ENCODE data around the gene NKAIN4. TPM values are rescaled to one million over a fixed set of nuclear protein-coding genes. Genes with fewer than 3 reads are reported as not detected.

NKAIN4 gene
- total RNA-seq, 1 donor from 2014 or later = 3.0 TPM

GRCh38 chr20:63258781-63259180 lies 4.5 kb upstream of the NKAIN4 start:
- peaks cover 12% of the 10 kb centered on the region for H3K27me3 Mint-ChIP-seq (ENCODE audit: low read depth)
- no peak for TF ChIP-seq CTCF (IDR thresholded peaks at IDR 0.05)
- peaks cover 14% of the 10 kb centered on the region for H3K4me1 Mint-ChIP-seq (ENCODE audit: low read depth)
- peaks cover 5% of the 10 kb centered on the region for H3K36me3 Mint-ChIP-seq (ENCODE audit: low read depth)
- H3K9me3 Mint-ChIP-seq (ENCODE audit: low read depth) = peaks cover 4% of the 10 kb centered on the region
- H3K4me3 Mint-ChIP-seq (ENCODE audit: unreplicated experiment) = no peak overlapping the region
- H3K27ac Mint-ChIP-seq (ENCODE audit: unreplicated experiment) = no peak overlapping the region
- DNase-seq (ENCODE audit: low spot score) = no peak

- no peak for DNase-seq (ENCODE audit: low spot score)
- Mint-ChIP-seq H3K4me3 (ENCODE audit: unreplicated experiment) (no peak overlapping the region), H3K27me3 (ENCODE audit: low read depth) (peaks cover 19% of the 10 kb centered on the region), H3K27ac (ENCODE audit: unreplicated experiment) (no peak overlapping the region), H3K36me3 (ENCODE audit: low read depth) (peaks cover 5% of the 10 kb centered on the region), H3K9me3 (ENCODE audit: low read depth) (peaks cover 4% of the 10 kb centered on the region), H3K4me1 (ENCODE audit: low read depth) (peaks cover 20% of the 10 kb centered on the region)
- TF ChIP-seq CTCF (IDR thresholded peaks at IDR 0.05) = no peak
Observed at GRCh38 chr20:63257629-63258028, 3.4 kb upstream of the NKAIN4 start.

- peaks cover 4% of the 10 kb centered on the region for H3K9me3 Mint-ChIP-seq (ENCODE audit: low read depth)
- no peak overlapping the region for H3K4me3 Mint-ChIP-seq (ENCODE audit: unreplicated experiment)
- H3K4me1 Mint-ChIP-seq (ENCODE audit: low read depth) = peaks cover 21% of the 10 kb centered on the region
- TF ChIP-seq CTCF (IDR thresholded peaks at IDR 0.05) = no peak
- no peak overlapping the region for H3K27ac Mint-ChIP-seq (ENCODE audit: unreplicated experiment)
- peaks cover 20% of the 10 kb centered on the region for H3K27me3 Mint-ChIP-seq (ENCODE audit: low read depth)
- no peak for DNase-seq (ENCODE audit: low spot score)
- H3K36me3 Mint-ChIP-seq (ENCODE audit: low read depth) = peaks cover 5% of the 10 kb centered on the region
Observed at GRCh38 chr20:63256954-63257353, 2.7 kb upstream of the NKAIN4 start.

GRCh38 chr20:63255931-63256704 lies 1.9 kb upstream of the NKAIN4 start:
- DNase-seq (ENCODE audit: low spot score) = no peak
- H3K27ac Mint-ChIP-seq (ENCODE audit: unreplicated experiment) = no peak overlapping the region
- H3K4me1 Mint-ChIP-seq (ENCODE audit: low read depth) = peaks cover 14% of the 10 kb centered on the region
- no peak for TF ChIP-seq CTCF (IDR thresholded peaks at IDR 0.05)
- no peak overlapping the region for H3K4me3 Mint-ChIP-seq (ENCODE audit: unreplicated experiment)
- peaks cover 5% of the 10 kb centered on the region for H3K36me3 Mint-ChIP-seq (ENCODE audit: low read depth)
- peaks cover 4% of the 10 kb centered on the region for H3K9me3 Mint-ChIP-seq (ENCODE audit: low read depth)
- H3K27me3 Mint-ChIP-seq (ENCODE audit: low read depth) = peaks cover 20% of the 10 kb centered on the region

GRCh38 chr20:63254606-63255384 lies 532 bp upstream of the NKAIN4 start:
- peaks cover 5% of the 10 kb centered on the region for H3K36me3 Mint-ChIP-seq (ENCODE audit: low read depth)
- H3K27me3 Mint-ChIP-seq (ENCODE audit: low read depth) = peaks cover 20% of the 10 kb centered on the region
- peaks cover 14% of the 10 kb centered on the region for H3K4me1 Mint-ChIP-seq (ENCODE audit: low read depth)
- DNase-seq (ENCODE audit: low spot score) = no peak
- peaks cover 4% of the 10 kb centered on the region for H3K9me3 Mint-ChIP-seq (ENCODE audit: low read depth)
- H3K4me3 Mint-ChIP-seq (ENCODE audit: unreplicated experiment) = peak overlapping the region; percentile 38
- peak; percentile 26 for TF ChIP-seq CTCF (IDR thresholded peaks at IDR 0.05)
- no peak overlapping the region for H3K27ac Mint-ChIP-seq (ENCODE audit: unreplicated experiment)

Data from chondrocyte (in vitro differentiated cells).